Measurements from ENCODE around the gene RBM6.

The RBM6 gene

GRCh38 chr3:50123394-50124051, 183.6 kb downstream of the RBM6 start:
- no peak for FAIRE-seq

GRCh38 chr3:50124052-50124799, 184.3 kb downstream of the RBM6 start:
- DNase-seq (ENCODE audit: insufficient read length, low spot score): no peak
- peak; percentile 13 for FAIRE-seq

More at GRCh38 chr3:50123394-50124051, 183.6 kb downstream of the RBM6 start:
- DNase-seq (ENCODE audit: insufficient read length, low spot score): no peak

- DNase-seq (ENCODE audit: insufficient read length, low spot score) (no peak), FAIRE-seq (no peak)
Observed at GRCh38 chr3:50124800-50125178, 184.8 kb downstream of the RBM6 start.

GRCh38 chr3:50125541-50126286, 185.8 kb downstream of the RBM6 start:
- FAIRE-seq (no peak), DNase-seq (ENCODE audit: insufficient read length, low spot score) (no peak)

GRCh38 chr3:50126287-50127211, 186.6 kb downstream of the RBM6 start:
- peak; percentile 4 for FAIRE-seq
- peak; percentile 83 for DNase-seq (ENCODE audit: insufficient read length, low spot score)

All from HTR-8/SVneo (cell line).